ENCODE results near the gene FAM76B.
"Not testable (repeated sequence)": the region's sequence is repeated elsewhere in the genome, so short reads cannot be mapped to it uniquely, and the experiment has no call there.

Gene FAM76B

GRCh38 chr11:95789506-95790122, at the start of gene FAM76B:
Gene FAM76B (minus strand): TSS chr11:95789782. CDS start chr11:95789478, 304 bp downstream.
- peak; percentile 90 for DNase-seq (ENCODE audit: low read depth)

- peak; percentile 34 for DNase-seq (ENCODE audit: low read depth)
Measured at GRCh38 chr11:95835768-95836488, 46.3 kb upstream of the FAM76B start.

- no peak for DNase-seq (ENCODE audit: low read depth)
Measured at GRCh38 chr11:95835351-95835750, 45.8 kb upstream of the FAM76B start.

GRCh38 chr11:95833378-95833777, 43.8 kb upstream of the FAM76B start:
- no peak for DNase-seq (ENCODE audit: low read depth)

GRCh38 chr11:95832763-95833162, 43.2 kb upstream of the FAM76B start:
- no peak for DNase-seq (ENCODE audit: low read depth)

GRCh38 chr11:95831198-95831883, 41.8 kb upstream of the FAM76B start:
- no peak for DNase-seq (ENCODE audit: low read depth)

- DNase-seq (ENCODE audit: low read depth), result no peak
Measured at GRCh38 chr11:95829580-95830259, 40.1 kb upstream of the FAM76B start.

GRCh38 chr11:95827696-95828095, 38.1 kb upstream of the FAM76B start:
- DNase-seq (ENCODE audit: low read depth), result no peak

GRCh38 chr11:95821640-95822039, 32.1 kb upstream of the FAM76B start:
- no peak for DNase-seq (ENCODE audit: low read depth)

- DNase-seq (ENCODE audit: low read depth), result no peak
Measured at GRCh38 chr11:95816037-95816436, 26.5 kb upstream of the FAM76B start.

- not testable (repeated sequence) for DNase-seq (ENCODE audit: low read depth)
Measured at GRCh38 chr11:95811052-95811451, 21.5 kb upstream of the FAM76B start.

GRCh38 chr11:95806464-95806863, 16.9 kb upstream of the FAM76B start:
- not testable (repeated sequence) for DNase-seq (ENCODE audit: low read depth)

GRCh38 chr11:95805869-95806268, 16.3 kb upstream of the FAM76B start:
- DNase-seq (ENCODE audit: low read depth), result no peak

- DNase-seq (ENCODE audit: low read depth), result no peak
Measured at GRCh38 chr11:95803973-95804372, 14.4 kb upstream of the FAM76B start.

GRCh38 chr11:95802806-95803205, 13.2 kb upstream of the FAM76B start:
- DNase-seq (ENCODE audit: low read depth), result no peak

- DNase-seq (ENCODE audit: low read depth), result no peak
Measured at GRCh38 chr11:95800438-95800837, 10.9 kb upstream of the FAM76B start.

- no peak for DNase-seq (ENCODE audit: low read depth)
Measured at GRCh38 chr11:95799546-95799945, 10.0 kb upstream of the FAM76B start.

GRCh38 chr11:95796501-95796900, 6.9 kb upstream of the FAM76B start:
- DNase-seq (ENCODE audit: low read depth), result no peak

- DNase-seq (ENCODE audit: low read depth), result no peak
Measured at GRCh38 chr11:95795627-95796295, 6.2 kb upstream of the FAM76B start.

- DNase-seq (ENCODE audit: low read depth), result no peak
Measured at GRCh38 chr11:95794086-95794485, 4.5 kb upstream of the FAM76B start.

- no peak for DNase-seq (ENCODE audit: low read depth)
Measured at GRCh38 chr11:95793116-95793515, 3.5 kb upstream of the FAM76B start.

GRCh38 chr11:95792700-95793099, 3.1 kb upstream of the FAM76B start:
- DNase-seq (ENCODE audit: low read depth), result no peak
